T-helper 2 cell treated with Interferon-gamma antibody and Interleukin-4, amounts not matched to agents 5 μg/mL and 100 μg/mL, for 36 hours (primary cell): ENCODE data around the gene ITGAX.

ENCODE experiments used
- DNase-seq: peaks from one replicate; pipeline ENCODE4 v3.0.0; 2021; ENCODE audit warnings: low spot score
- H3K27ac Mint-ChIP-seq: one replicate; pipeline ENCODE4 v1.8.0; 2021; ENCODE audit warnings: mild to moderate bottlenecking, mixed read lengths
- H3K27me3 Mint-ChIP-seq: one replicate; pipeline ENCODE4 v1.8.0; 2021; ENCODE audit warnings: low read depth, mixed read lengths
- H3K36me3 Mint-ChIP-seq: one replicate; pipeline ENCODE4 v1.8.0; 2021; ENCODE audit warnings: low read depth, mixed read lengths
- H3K4me1 Mint-ChIP-seq: one replicate; pipeline ENCODE4 v1.8.0; 2021; ENCODE audit warnings: low read depth, mixed read lengths
- H3K4me3 Mint-ChIP-seq: one replicate; pipeline ENCODE4 v1.8.0; 2022; ENCODE audit warnings: mild to moderate bottlenecking, moderate library complexity, mixed read lengths
- H3K9me3 Mint-ChIP-seq: one replicate; pipeline ENCODE4 v1.8.0; 2021; ENCODE audit warnings: mixed read lengths

Gene ITGAX

GRCh38 chr16:31397096-31397660, 42.2 kb downstream of the ITGAX start:
- Mint-ChIP-seq H3K27ac (no peak overlapping the region), H3K36me3 (peaks cover 13% of the 10 kb centered on the region), H3K4me1 (peaks cover 16% of the 10 kb centered on the region), H3K9me3 (peaks cover 17% of the 10 kb centered on the region), H3K4me3 (no peak overlapping the region), H3K27me3 (no peaks in the 10 kb centered on the region)
- no peak for DNase-seq

GRCh38 chr16:31397701-31398100, 42.7 kb downstream of the ITGAX start:
- Mint-ChIP-seq H3K4me3 (no peak overlapping the region), H3K4me1 (peaks cover 19% of the 10 kb centered on the region), H3K9me3 (peaks cover 17% of the 10 kb centered on the region), H3K36me3 (peaks cover 13% of the 10 kb centered on the region), H3K27ac (no peak overlapping the region), H3K27me3 (no peaks in the 10 kb centered on the region)
- no peak for DNase-seq

- H3K27me3 Mint-ChIP-seq = no peaks in the 10 kb centered on the region
- H3K9me3 Mint-ChIP-seq = peaks cover 17% of the 10 kb centered on the region
- peak overlapping the region; percentile 27 for H3K4me3 Mint-ChIP-seq
- no peak for DNase-seq
- H3K4me1 Mint-ChIP-seq = peaks cover 24% of the 10 kb centered on the region
- H3K27ac Mint-ChIP-seq = peak overlapping the region; percentile 76
- H3K36me3 Mint-ChIP-seq = peaks cover 13% of the 10 kb centered on the region
Observed at GRCh38 chr16:31400191-31400590, 45.2 kb downstream of the ITGAX start.

GRCh38 chr16:31401436-31401835, 46.5 kb downstream of the ITGAX start:
- H3K27me3 Mint-ChIP-seq = no peaks in the 10 kb centered on the region
- peaks cover 19% of the 10 kb centered on the region for H3K4me1 Mint-ChIP-seq
- DNase-seq = no peak
- H3K9me3 Mint-ChIP-seq = peaks cover 17% of the 10 kb centered on the region
- H3K36me3 Mint-ChIP-seq = peaks cover 13% of the 10 kb centered on the region
- H3K27ac Mint-ChIP-seq = no peak overlapping the region
- H3K4me3 Mint-ChIP-seq = no peak overlapping the region

GRCh38 chr16:31402687-31403086, 47.7 kb downstream of the ITGAX start:
- Mint-ChIP-seq H3K9me3 (peaks cover 17% of the 10 kb centered on the region), H3K4me3 (no peak overlapping the region), H3K27me3 (no peaks in the 10 kb centered on the region), H3K4me1 (peaks cover 19% of the 10 kb centered on the region), H3K27ac (peak overlapping the region; percentile 20), H3K36me3 (peaks cover 13% of the 10 kb centered on the region)
- DNase-seq = no peak

GRCh38 chr16:31403590-31404352, 48.8 kb downstream of the ITGAX start:
- Mint-ChIP-seq H3K27me3 (peaks cover 5% of the 10 kb centered on the region), H3K36me3 (peaks cover 10% of the 10 kb centered on the region), H3K9me3 (peaks cover 14% of the 10 kb centered on the region), H3K27ac (no peak overlapping the region), H3K4me1 (peaks cover 19% of the 10 kb centered on the region), H3K4me3 (no peak overlapping the region)
- no peak for DNase-seq

GRCh38 chr16:31404353-31405064, 49.5 kb downstream of the ITGAX start:
- H3K27ac Mint-ChIP-seq = no peak overlapping the region
- peaks cover 5% of the 10 kb centered on the region for H3K27me3 Mint-ChIP-seq

GRCh38 chr16:31407406-31407805, 52.4 kb downstream of the ITGAX start:
- Mint-ChIP-seq H3K4me1 (peaks cover 9% of the 10 kb centered on the region), H3K36me3 (no peaks in the 10 kb centered on the region), H3K9me3 (no peaks in the 10 kb centered on the region), H3K4me3 (no peak overlapping the region), H3K27me3 (peaks cover 5% of the 10 kb centered on the region), H3K27ac (no peak overlapping the region)
- DNase-seq = no peak

More at GRCh38 chr16:31404353-31405064, 49.5 kb downstream of the ITGAX start:
- Mint-ChIP-seq H3K36me3 (peaks cover 4% of the 10 kb centered on the region), H3K4me1 (peaks cover 19% of the 10 kb centered on the region), H3K9me3 (peaks cover 6% of the 10 kb centered on the region), H3K4me3 (no peak overlapping the region)
- no peak for DNase-seq

GRCh38 chr16:31409433-31409832, 54.5 kb downstream of the ITGAX start:
- no peak overlapping the region for H3K27ac Mint-ChIP-seq
- H3K4me1 Mint-ChIP-seq = peaks cover 15% of the 10 kb centered on the region
- H3K4me3 Mint-ChIP-seq = no peak overlapping the region
- H3K27me3 Mint-ChIP-seq = peaks cover 5% of the 10 kb centered on the region
- no peaks in the 10 kb centered on the region for H3K36me3 Mint-ChIP-seq
- H3K9me3 Mint-ChIP-seq = no peaks in the 10 kb centered on the region
- no peak for DNase-seq

GRCh38 chr16:31410082-31410481, 55.1 kb downstream of the ITGAX start:
- H3K4me3 Mint-ChIP-seq = no peak overlapping the region
- peaks cover 5% of the 10 kb centered on the region for H3K27me3 Mint-ChIP-seq
- no peaks in the 10 kb centered on the region for H3K9me3 Mint-ChIP-seq
- no peak overlapping the region for H3K27ac Mint-ChIP-seq
- H3K4me1 Mint-ChIP-seq = peaks cover 19% of the 10 kb centered on the region
- DNase-seq = no peak
- H3K36me3 Mint-ChIP-seq = no peaks in the 10 kb centered on the region

GRCh38 chr16:31411024-31411844, 56.3 kb downstream of the ITGAX start:
- Mint-ChIP-seq H3K4me3 (no peak overlapping the region), H3K4me1 (peaks cover 28% of the 10 kb centered on the region), H3K9me3 (no peaks in the 10 kb centered on the region), H3K36me3 (no peaks in the 10 kb centered on the region), H3K27me3 (peaks cover 5% of the 10 kb centered on the region), H3K27ac (no peak overlapping the region)
- DNase-seq = no peak

- Mint-ChIP-seq H3K36me3 (no peaks in the 10 kb centered on the region), H3K27ac (no peak overlapping the region), H3K27me3 (peaks cover 5% of the 10 kb centered on the region), H3K4me3 (no peak overlapping the region), H3K9me3 (no peaks in the 10 kb centered on the region), H3K4me1 (peaks cover 34% of the 10 kb centered on the region)
- no peak for DNase-seq
Observed at GRCh38 chr16:31412750-31413149, 57.8 kb downstream of the ITGAX start.

- no peak overlapping the region for H3K27ac Mint-ChIP-seq
- H3K4me3 Mint-ChIP-seq = no peak overlapping the region
- H3K9me3 Mint-ChIP-seq = no peaks in the 10 kb centered on the region
- DNase-seq = no peak
- H3K36me3 Mint-ChIP-seq = no peaks in the 10 kb centered on the region
- peaks cover 4% of the 10 kb centered on the region for H3K27me3 Mint-ChIP-seq
- peaks cover 38% of the 10 kb centered on the region for H3K4me1 Mint-ChIP-seq
Observed at GRCh38 chr16:31413381-31413780, 58.4 kb downstream of the ITGAX start.
